Effector memory CD8-positive, alpha-beta T cell (primary cell): Measurements from ENCODE around the gene EFHC2.
A peak's percentile ranks its signal among the peaks of the same experiment; 100 is the strongest.
"Not testable (repeated sequence)": the region's sequence is repeated elsewhere in the genome, so short reads cannot be mapped to it uniquely, and the experiment has no call there.

Experiments used
- ATAC-seq: fragments of 150-1000 bp; cut with Tn5 transposase; replicated peaks from 2 replicates; pipeline ENCODE4 v1.10.0; 2021; ENCODE audit warnings: mild to moderate bottlenecking, moderate library complexity
- DNase-seq, 3 experiments: peaks; one replicate each; pipeline ENCODE4 v3.0.0; 2021
- H3K27ac Mint-ChIP-seq, 2 donors: one replicate each; pipeline ENCODE4 v1.8.0; 2022; ENCODE audit warnings: mild to moderate bottlenecking in 2 of 2, mixed read lengths in 2 of 2, moderate library complexity in 2 of 2
- H3K27me3 Mint-ChIP-seq, 2 donors: one replicate each; pipeline ENCODE4 v1.8.0; 2022; ENCODE audit warnings: mixed read lengths in 2 of 2
- H3K36me3 Mint-ChIP-seq: one replicate; pipeline ENCODE4 v1.8.0; 2022; ENCODE audit warnings: mild to moderate bottlenecking, moderate library complexity, mixed read lengths; ENCODE audit not compliant: insufficient read depth
- H3K4me1 Mint-ChIP-seq, 2 donors: one replicate each; pipeline ENCODE4 v1.8.0; 2022; ENCODE audit warnings: low read depth in 2 of 2, mixed read lengths in 2 of 2
- H3K4me3 Mint-ChIP-seq, 2 donors: one replicate each; pipeline ENCODE4 v1.8.0; 2022; ENCODE audit warnings: mild to moderate bottlenecking in 2 of 2, mixed read lengths in 2 of 2, moderate library complexity in 2 of 2
- H3K9me3 Mint-ChIP-seq, 2 donors: one replicate each; pipeline ENCODE4 v1.8.0; 2022; ENCODE audit warnings: mixed read lengths in 2 of 2

Gene EFHC2

GRCh38 chrX:44267861-44268260 lies 75.6 kb downstream of the EFHC2 start:
- Mint-ChIP-seq H3K4me1 (peaks cover 2 to 12% of the 10 kb centered on the region in 2 donors), H3K36me3 (no peaks in the 10 kb centered on the region), H3K4me3 (no peak overlapping the region), H3K9me3 (no peaks in the 10 kb centered on the region), H3K27ac (no peak overlapping the region), H3K27me3 (no peaks in the 10 kb centered on the region)
- no peak for ATAC-seq
- no peak for DNase-seq

DNA sequence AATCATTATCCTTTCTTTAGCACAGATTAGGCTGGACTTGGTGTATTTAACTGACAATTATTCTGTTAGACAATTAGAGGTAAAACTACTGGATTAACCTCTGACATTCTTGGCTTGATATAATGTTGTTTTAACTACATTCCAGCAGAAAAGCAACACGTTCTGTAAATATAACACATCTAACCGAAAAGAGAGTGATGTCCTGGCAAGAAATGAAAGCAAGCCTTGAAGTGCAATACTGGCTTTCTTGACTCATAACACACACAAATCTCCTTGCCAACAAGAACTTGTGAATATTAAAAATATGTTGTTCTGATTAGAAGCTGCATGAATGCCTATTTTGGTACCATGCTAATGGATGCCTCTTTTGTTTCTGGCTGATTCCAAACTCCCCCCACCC lies 76.4 kb downstream of the EFHC2 start:
- DNase-seq (no peak), ATAC-seq (no peak)
- H3K4me1 Mint-ChIP-seq, result peaks cover 2 to 12% of the 10 kb centered on the region in 2 donors
- H3K4me3 Mint-ChIP-seq, result no peak overlapping the region
- H3K27ac Mint-ChIP-seq, result peak overlapping the region in 1 of 2 donors; percentile 72
- no peaks in the 10 kb centered on the region for H3K9me3 Mint-ChIP-seq
- no peaks in the 10 kb centered on the region for H3K36me3 Mint-ChIP-seq
- no peaks in the 10 kb centered on the region for H3K27me3 Mint-ChIP-seq

DNA sequence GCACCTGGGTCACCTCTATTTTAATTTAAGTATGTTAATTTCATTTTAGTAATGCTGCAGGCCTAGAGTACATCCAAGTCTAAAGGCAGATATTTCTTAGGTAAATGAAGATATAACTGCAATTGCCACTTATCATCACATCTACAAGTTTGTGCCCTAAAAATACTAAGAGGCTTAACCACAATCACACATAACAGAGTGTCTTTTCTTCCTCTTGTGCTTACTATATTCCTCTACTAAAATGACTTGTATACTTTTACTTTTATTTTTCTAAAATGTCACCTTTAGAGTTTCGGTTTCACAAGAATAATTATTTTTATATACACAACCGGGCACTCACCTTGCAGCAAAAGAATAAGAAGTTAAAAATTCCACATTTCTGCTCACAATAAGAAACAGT lies 77.9 kb downstream of the EFHC2 start:
- ATAC-seq (peak; percentile 48), DNase-seq (no peak)
- Mint-ChIP-seq H3K36me3 (no peaks in the 10 kb centered on the region), H3K4me1 (peaks cover 10 to 16% of the 10 kb centered on the region in 2 donors), H3K4me3 (peak overlapping the region in 1 of 2 donors; percentile 37), H3K27ac (peak overlapping the region; percentile 10 to 46), H3K27me3 (no peaks in the 10 kb centered on the region), H3K9me3 (no peaks in the 10 kb centered on the region)

DNA sequence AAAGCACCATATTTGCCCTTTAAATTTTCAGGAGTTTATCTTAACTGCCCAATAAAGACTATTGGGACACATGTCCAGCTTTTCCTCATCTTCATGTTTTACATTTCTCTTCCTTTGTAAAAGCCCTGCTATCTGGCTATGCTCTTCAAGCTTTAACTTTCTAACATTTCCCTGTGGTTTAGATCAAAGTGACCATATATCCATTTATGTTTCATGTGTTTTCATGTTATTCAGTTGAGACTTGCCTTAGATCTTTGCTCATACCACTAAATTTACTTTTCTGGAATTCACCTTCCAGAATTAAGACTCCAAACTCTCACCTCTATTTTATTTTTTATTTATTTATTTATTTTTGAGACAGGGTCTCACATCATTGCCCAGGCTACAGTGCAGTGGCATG lies 78.5 kb downstream of the EFHC2 start:
- H3K27me3 Mint-ChIP-seq, result no peaks in the 10 kb centered on the region
- peak overlapping the region in 1 of 2 donors; percentile 46 for H3K27ac Mint-ChIP-seq
- DNase-seq, result no peak
- H3K4me1 Mint-ChIP-seq, result peaks cover 14 to 17% of the 10 kb centered on the region in 2 donors
- H3K9me3 Mint-ChIP-seq, result no peaks in the 10 kb centered on the region
- no peaks in the 10 kb centered on the region for H3K36me3 Mint-ChIP-seq
- H3K4me3 Mint-ChIP-seq, result no peak overlapping the region
- ATAC-seq, result no peak

DNA sequence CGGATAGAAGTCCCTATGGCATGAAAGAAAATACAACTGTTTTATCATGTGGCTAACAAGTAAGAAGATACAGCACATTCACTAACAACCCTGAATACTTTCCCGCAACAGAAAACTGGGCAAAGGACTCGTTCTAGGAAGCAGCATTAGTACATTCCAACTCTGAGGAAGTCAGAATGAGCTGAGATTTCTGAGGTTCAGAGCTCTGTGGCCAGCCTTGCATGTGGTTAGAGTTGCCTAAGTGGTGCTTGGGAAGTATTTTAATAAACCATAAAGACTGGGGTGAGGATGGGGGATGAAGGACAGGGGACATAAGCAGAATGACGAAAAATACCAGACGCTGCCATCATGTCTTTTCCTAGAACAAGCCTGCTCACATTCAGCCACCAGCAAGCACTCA lies 82.2 kb downstream of the EFHC2 start:
- H3K4me3 Mint-ChIP-seq, result no peak overlapping the region
- H3K4me1 Mint-ChIP-seq, result peaks cover 16 to 17% of the 10 kb centered on the region in 2 donors
- ATAC-seq, result no peak

GRCh38 chrX:44260609-44261008 lies 82.9 kb downstream of the EFHC2 start:
- DNase-seq (no peak), ATAC-seq (no peak)
- Mint-ChIP-seq H3K4me1 (peaks cover 17 to 19% of the 10 kb centered on the region in 2 donors), H3K9me3 (no peaks in the 10 kb centered on the region), H3K36me3 (no peaks in the 10 kb centered on the region), H3K27ac (peak overlapping the region in 1 of 2 donors; percentile 71), H3K27me3 (no peaks in the 10 kb centered on the region), H3K4me3 (no peak overlapping the region)

More for the DNA sequence above, 82.2 kb downstream of the EFHC2 start:
- no peaks in the 10 kb centered on the region for H3K27me3 Mint-ChIP-seq
- H3K36me3 Mint-ChIP-seq, result no peaks in the 10 kb centered on the region
- no peaks in the 10 kb centered on the region for H3K9me3 Mint-ChIP-seq
- no peak for DNase-seq
- H3K27ac Mint-ChIP-seq, result no peak overlapping the region

DNA sequence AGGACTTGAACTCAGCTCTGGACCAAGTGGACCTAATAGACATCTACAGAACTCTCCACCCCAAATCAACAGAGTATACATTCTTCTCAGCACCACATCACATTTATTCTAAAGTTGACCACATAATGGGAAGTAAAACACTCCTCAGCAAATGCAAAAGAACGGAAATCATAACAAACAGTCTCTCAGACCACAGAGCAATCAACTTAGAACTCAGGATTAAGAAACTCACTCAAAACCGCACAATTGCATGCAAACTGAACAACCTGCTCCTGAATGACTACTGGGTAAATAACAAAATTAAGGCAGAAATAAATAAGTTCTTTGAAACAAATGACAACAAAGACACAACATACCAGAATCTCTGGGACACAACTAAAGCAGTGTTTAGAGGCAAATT lies 87.7 kb downstream of the EFHC2 start:
- not testable (repeated sequence) for DNase-seq, H3K27me3 Mint-ChIP-seq, H3K36me3 Mint-ChIP-seq, ATAC-seq, H3K9me3 Mint-ChIP-seq
- H3K4me1 Mint-ChIP-seq, result peaks cover 26 to 33% of the 10 kb centered on the region in 2 donors
- H3K27ac Mint-ChIP-seq, result peak overlapping the region; percentile 62 to 87
- H3K4me3 Mint-ChIP-seq, result peak overlapping the region; percentile 31 to 40

DNA sequence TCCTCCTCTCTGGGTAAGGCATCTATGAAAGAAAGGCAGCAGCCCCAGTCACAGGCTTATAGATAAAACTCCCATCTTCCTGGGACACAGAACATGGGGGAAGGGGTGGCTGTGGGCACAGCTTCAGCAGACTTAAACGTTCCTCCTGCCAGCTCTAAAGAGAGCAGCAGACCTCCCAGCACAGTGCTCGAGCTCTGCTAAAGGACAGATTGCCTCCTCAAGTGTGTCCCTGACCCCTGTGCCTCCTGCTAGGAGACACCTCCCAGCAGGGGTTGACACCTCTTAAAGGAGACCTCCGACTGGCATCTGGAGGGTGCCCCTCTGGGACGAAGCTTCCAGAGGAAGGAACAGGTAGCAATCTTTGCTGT lies 89.9 kb downstream of the EFHC2 start:
- Mint-ChIP-seq H3K4me1 (peaks cover 23 to 25% of the 10 kb centered on the region in 2 donors), H3K9me3 (peaks cover 5 to 7% of the 10 kb centered on the region in 2 donors), H3K27ac (peak overlapping the region; percentile 87 to 92), H3K36me3 (peaks cover 3% of the 10 kb centered on the region), H3K27me3 (no peaks in the 10 kb centered on the region), H3K4me3 (peak overlapping the region; percentile 62 to 67)
- ATAC-seq (peak; percentile 27), DNase-seq (peak in 1 of 3 experiments; percentile 0)

- ATAC-seq (peak; percentile 99), DNase-seq (peak; percentile 52 to 63 (median 60))
- peaks cover 23 to 25% of the 10 kb centered on the region in 2 donors for H3K4me1 Mint-ChIP-seq
- not testable (repeated sequence) for H3K27me3 Mint-ChIP-seq, H3K9me3 Mint-ChIP-seq, H3K36me3 Mint-ChIP-seq
- H3K4me3 Mint-ChIP-seq, result peak overlapping the region; percentile 62 to 67
- H3K27ac Mint-ChIP-seq, result peak overlapping the region; percentile 87 to 92
These were observed 90.5 kb downstream of the EFHC2 start for GRCh38 chrX:44252688-44253574.

GRCh38 chrX:44247468-44247867 lies 96.0 kb downstream of the EFHC2 start:
- no peak overlapping the region for H3K4me3 Mint-ChIP-seq
- H3K27me3 Mint-ChIP-seq, result no peaks in the 10 kb centered on the region
- H3K36me3 Mint-ChIP-seq, result no peaks in the 10 kb centered on the region
- DNase-seq, result no peak
- ATAC-seq, result no peak
- H3K9me3 Mint-ChIP-seq, result no peaks in the 10 kb centered on the region
- H3K4me1 Mint-ChIP-seq, result peaks cover 8 to 10% of the 10 kb centered on the region in 2 donors
- no peak overlapping the region for H3K27ac Mint-ChIP-seq

GRCh38 chrX:44246826-44247225 lies 96.6 kb downstream of the EFHC2 start:
- DNase-seq (no peak), ATAC-seq (no peak)
- H3K27me3 Mint-ChIP-seq, result no peaks in the 10 kb centered on the region
- H3K4me3 Mint-ChIP-seq, result no peak overlapping the region
- H3K4me1 Mint-ChIP-seq, result peaks cover 8 to 10% of the 10 kb centered on the region in 2 donors
- no peak overlapping the region for H3K27ac Mint-ChIP-seq
- H3K36me3 Mint-ChIP-seq, result no peaks in the 10 kb centered on the region
- no peaks in the 10 kb centered on the region for H3K9me3 Mint-ChIP-seq

- Mint-ChIP-seq H3K9me3 (no peaks in the 10 kb centered on the region), H3K4me3 (peak overlapping the region in 1 of 2 donors; percentile 19), H3K36me3 (no peaks in the 10 kb centered on the region), H3K4me1 (peaks cover 8 to 10% of the 10 kb centered on the region in 2 donors), H3K27ac (no peak overlapping the region), H3K27me3 (no peaks in the 10 kb centered on the region)
- peak; percentile 79 for ATAC-seq
- DNase-seq, result peak in 1 of 3 experiments; percentile 0
These were observed 97.7 kb downstream of the EFHC2 start for GRCh38 chrX:44245733-44246132.

DNA sequence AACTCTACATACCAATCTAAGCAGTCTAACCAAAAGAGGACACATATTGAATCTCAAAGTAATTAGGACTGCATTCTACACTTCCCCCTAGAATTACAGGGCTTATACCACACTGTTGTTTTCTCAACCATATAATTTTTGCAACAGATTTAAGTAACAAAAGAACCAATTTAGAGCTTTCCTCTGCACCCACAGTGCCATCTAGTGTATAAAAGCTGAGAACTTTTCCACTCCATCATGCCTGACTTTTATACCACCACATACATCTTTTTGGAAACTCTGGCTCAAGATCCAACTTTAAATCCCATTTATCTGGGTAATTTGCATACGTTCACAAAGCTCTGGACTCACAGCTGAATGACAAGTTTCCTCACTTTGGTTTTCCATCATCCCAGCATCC lies 99.5 kb downstream of the EFHC2 start:
- Mint-ChIP-seq H3K9me3 (no peaks in the 10 kb centered on the region), H3K4me3 (no peak overlapping the region), H3K4me1 (peaks cover 8 to 10% of the 10 kb centered on the region in 2 donors), H3K27ac (no peak overlapping the region), H3K27me3 (no peaks in the 10 kb centered on the region), H3K36me3 (no peaks in the 10 kb centered on the region)
- peak; percentile 39 for ATAC-seq
- peak in 2 of 3 experiments; percentile 1 to 8 for DNase-seq

DNA sequence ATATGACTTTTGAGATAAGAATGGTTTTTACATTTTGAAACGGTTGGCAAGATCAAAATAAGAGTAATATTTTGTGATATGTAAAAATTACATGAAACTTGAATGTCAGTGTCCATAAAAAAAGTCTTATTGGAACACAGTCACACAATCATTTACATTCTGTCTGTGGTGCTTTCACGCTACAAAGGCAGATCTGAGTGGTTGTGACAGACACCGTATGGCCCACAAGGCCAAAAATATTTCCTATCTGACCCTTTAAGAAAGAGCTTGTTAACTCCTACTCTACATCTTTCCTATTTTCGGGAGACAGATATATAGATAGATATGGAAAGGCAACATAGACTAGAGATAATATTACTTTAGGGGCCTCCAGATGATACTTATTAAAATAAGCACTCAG lies 101.9 kb downstream of the EFHC2 start:
- H3K36me3 Mint-ChIP-seq, result no peaks in the 10 kb centered on the region
- H3K27ac Mint-ChIP-seq, result no peak overlapping the region
- DNase-seq (no peak), ATAC-seq (no peak)
- H3K9me3 Mint-ChIP-seq, result no peaks in the 10 kb centered on the region
- peaks cover 6 to 10% of the 10 kb centered on the region in 2 donors for H3K4me1 Mint-ChIP-seq
- peaks cover 0 to 5% of the 10 kb centered on the region in 2 donors for H3K27me3 Mint-ChIP-seq
- no peak overlapping the region for H3K4me3 Mint-ChIP-seq
